Loucy (cell line): ENCODE measurements around the gene CNTNAP2.

Experiments
- H2AFZ ChIP-seq: fragments of 200-600 bp; sonication (generic); 2 replicates; pipeline ENCODE4 v1.6.0; 2016; ENCODE audit warnings: antibody characterized with exemption, mild to moderate bottlenecking, low read length, moderate library complexity
- H3F3A ChIP-seq: fragments of 200-600 bp; 2 replicates; pipeline ENCODE4 v1.6.0; 2016; ENCODE audit warnings: antibody characterized with exemption, low read depth, mild to moderate bottlenecking
- H3K27me3 ChIP-seq: fragments of 200-600 bp; sonication (generic); 2 replicates; pipeline ENCODE4 v1.6.1; 2014; ENCODE audit warnings: low read length, mild to moderate bottlenecking; ENCODE audit not compliant: insufficient read depth, poor library complexity, severe bottlenecking
- H3K36me3 ChIP-seq: fragments of 200-600 bp; sonication (generic); 2 replicates; pipeline ENCODE4 v1.6.1; 2016; ENCODE audit warnings: low read length; ENCODE audit not compliant: insufficient read depth
- H3K4me1 ChIP-seq: fragments of 200-600 bp; sonication (generic); 2 replicates; pipeline ENCODE4 v1.5.1; 2014; ENCODE audit warnings: low read length, mild to moderate bottlenecking; ENCODE audit not compliant: insufficient read depth, poor library complexity, severe bottlenecking
- H3K4me2 ChIP-seq: fragments of 200-600 bp; sonication (generic); 2 replicates; pipeline ENCODE4 v1.6.0; 2014; ENCODE audit warnings: antibody characterized with exemption, low read length, low read depth, mild to moderate bottlenecking; ENCODE audit not compliant: poor library complexity, severe bottlenecking
- H3K4me3 ChIP-seq: fragments of 200-600 bp; sonication (generic); 2 replicates; pipeline ENCODE4 v1.5.1; 2014; ENCODE audit warnings: low read length, mild to moderate bottlenecking, mixed read lengths; ENCODE audit not compliant: poor library complexity, severe bottlenecking
- H3K79me2 ChIP-seq: fragments of 200-600 bp; sonication (generic); 2 replicates; pipeline ENCODE4 v1.6.1; 2014; ENCODE audit warnings: low read length; ENCODE audit not compliant: insufficient read depth
- H3K9ac ChIP-seq: fragments of 200-600 bp; sonication (generic); 2 replicates; pipeline ENCODE4 v1.6.0; 2014; ENCODE audit warnings: mild to moderate bottlenecking, low read depth, low read length, moderate library complexity; ENCODE audit not compliant: poor library complexity, severe bottlenecking
- H3K9me2 ChIP-seq: fragments of 200-600 bp; sonication (generic); replicated peaks from 2 replicates; pipeline ENCODE4 v1.6.1; 2016; ENCODE audit warnings: low read depth, low read length, mixed read lengths
- H3K9me3 ChIP-seq: fragments of 200-600 bp; sonication (generic); 2 replicates; pipeline ENCODE4 v1.6.1; 2014; ENCODE audit warnings: mild to moderate bottlenecking, antibody characterized with exemption, low read length, low read depth; ENCODE audit not compliant: insufficient read depth
- H4K20me1 ChIP-seq: fragments of 200-600 bp; sonication (generic); 2 replicates; pipeline ENCODE4 v1.6.0; 2014; ENCODE audit warnings: antibody characterized with exemption, low read length, mild to moderate bottlenecking; ENCODE audit not compliant: insufficient read depth, poor library complexity, severe bottlenecking
- CTCF ChIP-seq: fragments of 200-600 bp; sonication (generic); conservative IDR thresholded peaks from 2 replicates; pipeline ENCODE4 v1.5.1; 2014; ENCODE audit warnings: mild to moderate bottlenecking, antibody characterized with exemption, low read length
- EZH2phosphoT487 ChIP-seq: fragments of 200-600 bp; IDR thresholded peaks from 2 replicates; pipeline ENCODE4 v1.6.1; 2018; ENCODE audit warnings: antibody characterized with exemption, mild to moderate bottlenecking, moderate library complexity, borderline replicate concordance

CNTNAP2 gene

GRCh38 chr7:147646568-147646967 is 1530.0 kb downstream of the CNTNAP2 start:
- Histone ChIP-seq H2AFZ (no peak overlapping the region), H3K36me3 (no peaks in the 10 kb centered on the region), H3K9ac (no peak overlapping the region), H3K27me3 (no peaks in the 10 kb centered on the region), H3K4me3 (no peak overlapping the region), H3F3A (no peaks in the 10 kb centered on the region), H3K79me2 (no peaks in the 10 kb centered on the region), H4K20me1 (no peaks in the 10 kb centered on the region), H3K4me1 (no peaks in the 10 kb centered on the region), H3K9me3 (no peaks in the 10 kb centered on the region), H3K4me2 (no peak overlapping the region), H3K9me2 (no peaks in the 10 kb centered on the region)
- TF ChIP-seq CTCF, result no peak
- TF ChIP-seq EZH2phosphoT487, result no peak

GRCh38 chr7:147650991-147651390 is 1534.4 kb downstream of the CNTNAP2 start:
- TF ChIP-seq EZH2phosphoT487 (no peak), CTCF (no peak)
- Histone ChIP-seq H3K9ac (no peak overlapping the region), H3K4me3 (no peak overlapping the region), H3K27me3 (no peaks in the 10 kb centered on the region), H3K4me2 (no peak overlapping the region), H3K4me1 (no peaks in the 10 kb centered on the region), H3F3A (no peaks in the 10 kb centered on the region), H3K36me3 (no peaks in the 10 kb centered on the region), H3K79me2 (no peaks in the 10 kb centered on the region), H2AFZ (no peak overlapping the region), H3K9me3 (no peaks in the 10 kb centered on the region), H3K9me2 (no peaks in the 10 kb centered on the region), H4K20me1 (no peaks in the 10 kb centered on the region)

- no peaks in the 10 kb centered on the region for H4K20me1 ChIP-seq
- H2AFZ ChIP-seq, result no peak overlapping the region
- no peaks in the 10 kb centered on the region for H3K79me2 ChIP-seq
Measured at GRCh38 chr7:147651601-147652000, 1535.0 kb downstream of the CNTNAP2 start.

GRCh38 chr7:147653456-147653855 is 1536.9 kb downstream of the CNTNAP2 start:
- Histone ChIP-seq H3K9ac (no peak overlapping the region), H2AFZ (no peak overlapping the region), H3K9me2 (no peaks in the 10 kb centered on the region), H3K36me3 (no peaks in the 10 kb centered on the region), H3K4me3 (no peak overlapping the region), H3K79me2 (no peaks in the 10 kb centered on the region), H3F3A (no peaks in the 10 kb centered on the region), H3K4me2 (no peak overlapping the region), H4K20me1 (no peaks in the 10 kb centered on the region), H3K9me3 (no peaks in the 10 kb centered on the region; the same call in 1 of the 2 replicates), H3K27me3 (no peaks in the 10 kb centered on the region), H3K4me1 (no peaks in the 10 kb centered on the region)
- TF ChIP-seq CTCF, result no peak
- no peak for TF ChIP-seq EZH2phosphoT487

More at GRCh38 chr7:147651601-147652000, 1535.0 kb downstream of the CNTNAP2 start:
- Histone ChIP-seq H3K4me2 (no peak overlapping the region), H3K9me3 (no peaks in the 10 kb centered on the region), H3K4me1 (no peaks in the 10 kb centered on the region), H3K9me2 (no peaks in the 10 kb centered on the region), H3K36me3 (no peaks in the 10 kb centered on the region), H3F3A (no peaks in the 10 kb centered on the region), H3K27me3 (no peaks in the 10 kb centered on the region), H3K9ac (no peak overlapping the region), H3K4me3 (no peak overlapping the region)
- no peak for TF ChIP-seq EZH2phosphoT487
